ENCODE measurements around the gene GPC3. TPM values are rescaled to one million over a fixed set of nuclear protein-coding genes. Genes with fewer than 3 reads are reported as not detected.
A peak's percentile ranks its signal among the peaks of the same experiment; 100 is the strongest.

The GPC3 gene
- total and polyA plus RNA-seq, 2 of the 4 experiments (the other 2 are of a cell fraction), result not detected

DNA sequence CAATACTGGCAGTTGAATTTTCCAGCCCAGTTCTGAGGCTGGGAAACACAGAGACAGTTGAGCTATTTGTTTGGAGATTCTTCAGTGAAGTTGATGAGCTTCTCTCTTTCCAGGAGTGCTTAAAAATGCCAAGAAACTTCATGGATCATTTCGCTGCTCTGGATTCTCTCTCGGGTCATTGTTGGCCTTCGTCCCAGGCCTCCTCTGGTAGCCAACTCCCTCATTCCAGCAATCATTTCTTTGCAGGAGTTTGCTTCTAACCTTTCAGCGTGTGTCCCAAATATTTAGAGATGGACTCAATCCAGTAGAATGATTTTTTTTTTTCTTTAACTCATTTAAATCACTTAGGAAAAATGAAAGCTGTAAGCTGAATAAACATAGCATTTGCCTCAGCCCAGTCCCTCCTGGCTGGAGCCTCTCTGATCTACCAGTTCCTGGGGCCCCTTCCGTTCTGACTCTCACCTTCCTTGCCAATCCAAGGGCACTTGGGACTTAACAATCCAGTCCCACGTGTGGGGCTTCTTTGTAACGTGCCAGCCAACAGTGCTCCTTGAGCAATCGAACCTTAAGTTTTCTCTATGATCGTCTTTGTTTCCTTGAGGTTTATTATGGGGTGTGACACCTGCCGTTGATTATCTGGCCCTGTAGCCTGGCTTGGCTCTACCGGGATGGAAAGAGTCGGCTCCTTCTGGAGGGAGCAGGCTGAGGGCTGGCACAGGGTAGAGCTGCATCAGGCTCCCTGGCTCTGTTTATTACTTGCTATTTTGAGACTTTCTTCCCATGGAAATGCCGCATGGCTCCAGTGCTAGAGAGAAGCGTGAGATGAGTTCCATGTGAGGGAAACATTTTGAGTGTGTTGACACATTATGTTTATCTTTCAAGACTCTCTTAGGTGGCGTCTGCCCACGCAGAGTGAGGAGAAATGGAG lies 489.7 kb downstream of the GPC3 start:
- Histone ChIP-seq H4K8ac (ENCODE audit: low read depth in 2 of 2, low read length in 2 of 2) (no peak overlapping the region; a peak in 1 of 4 replicates), H3K14ac (replicated peaks; ENCODE audit: low read depth, low read length) (no peak overlapping the region), H2AK9ac (replicated peaks; ENCODE audit: low read depth, low read length, poor library complexity) (no peak overlapping the region), H3K23ac (ENCODE audit: low read depth, low read length) (no peak overlapping the region), H3K56ac (ENCODE audit: extremely low read depth, insufficient read depth, low read length) (no peak overlapping the region), H3K79me1 (ENCODE audit: low read depth in 1 of 2, low read length in 2 of 2) (no peaks in the 10 kb centered on the region), H2BK120ac (ENCODE audit: low read depth, low read length) (0 out of 2 replicates have a peak overlapping the region, but pooled peaks have one; percentile 15), H3K4me2 (ENCODE audit: low read depth, low read length) (peak overlapping the region; percentile 10; the same call in 1 of the 2 replicates), H2BK15ac (ENCODE audit: low read depth, low read length) (no peak overlapping the region), H3K4me3 (ENCODE audit: insufficient read depth, low read depth, low read length) (no peak overlapping the region), H3K27ac (ENCODE audit: insufficient read depth, low read length) (peak overlapping the region; percentile 78; the same call in 1 of the 2 replicates), H2AFZ (replicated peaks; ENCODE audit: low read length, poor library complexity) (no peak overlapping the region), H3K4me1 (ENCODE audit: control insufficient read depth, insufficient read depth, low read length) (peaks cover 4% of the 10 kb centered on the region; the same call in 1 of the 2 replicates), H3K36me3 (ENCODE audit: control insufficient read depth, insufficient read depth, low read length) (no peaks in the 10 kb centered on the region), H4K20me1 (ENCODE audit: insufficient read depth, low read length) (no peaks in the 10 kb centered on the region), H3K18ac (ENCODE audit: low read depth, low read length) (peak overlapping the region; percentile 1), H3K27me3 (ENCODE audit: control insufficient read depth, insufficient read depth, low read length) (no peaks in the 10 kb centered on the region; the same call in 1 of the 2 replicates), H3K4ac (ENCODE audit: low read depth, low read length) (peak overlapping the region; percentile 30; the same call in 1 of the 2 replicates), H2AK5ac (ENCODE audit: low read depth, low read length) (no peak overlapping the region), H2BK5ac (ENCODE audit: low read depth, low read length, poor library complexity, severe bottlenecking) (no peak overlapping the region), H3K9me3 (ENCODE audit: control insufficient read depth, insufficient read depth, low read length) (no peaks in the 10 kb centered on the region), H4K91ac (ENCODE audit: insufficient read depth, low read depth, low read length) (no peak overlapping the region), H3K9ac (ENCODE audit: low read depth, low read length) (no peak overlapping the region), H3K9me1 (ENCODE audit: insufficient read depth, low read length) (no peaks in the 10 kb centered on the region), H2BK20ac (ENCODE audit: low read depth, low read length) (no peak overlapping the region), H4K5ac (ENCODE audit: low read depth, low read length) (peak overlapping the region; percentile 2; the same call in 1 of the 2 replicates)
- peak; percentile 24 for ATAC-seq (ENCODE audit: low read depth)
- dilution Hi-C loops (cut with HindIII; ENCODE audit: low sequenced_read_pairs, unreplicated experiment), result no loop called here
- peak; percentile 26 for DNase-seq
- WGBS, 2 experiments (ENCODE audit: extremely low coverage in 2 of 2, insufficient read length in 1 of 2), result 70% methylated on average over 2 of the region's 16 CpGs; no CpG with 5 or more reads in 1 of the 2 experiments
- intact Hi-C loops (cut with micrococcal nuclease), result no loop called here
- BruUV-seq (replicated peaks), result no TSS peak
- in situ Hi-C loops (cut with MboI; ENCODE audit: low sequenced_read_pairs), result no loop called here
- ChIA-PET POLR2A (ENCODE audit: unreplicated experiment) (no interaction called here), CTCF (no interaction called here)
- TF ChIP-seq, protein P1, sequence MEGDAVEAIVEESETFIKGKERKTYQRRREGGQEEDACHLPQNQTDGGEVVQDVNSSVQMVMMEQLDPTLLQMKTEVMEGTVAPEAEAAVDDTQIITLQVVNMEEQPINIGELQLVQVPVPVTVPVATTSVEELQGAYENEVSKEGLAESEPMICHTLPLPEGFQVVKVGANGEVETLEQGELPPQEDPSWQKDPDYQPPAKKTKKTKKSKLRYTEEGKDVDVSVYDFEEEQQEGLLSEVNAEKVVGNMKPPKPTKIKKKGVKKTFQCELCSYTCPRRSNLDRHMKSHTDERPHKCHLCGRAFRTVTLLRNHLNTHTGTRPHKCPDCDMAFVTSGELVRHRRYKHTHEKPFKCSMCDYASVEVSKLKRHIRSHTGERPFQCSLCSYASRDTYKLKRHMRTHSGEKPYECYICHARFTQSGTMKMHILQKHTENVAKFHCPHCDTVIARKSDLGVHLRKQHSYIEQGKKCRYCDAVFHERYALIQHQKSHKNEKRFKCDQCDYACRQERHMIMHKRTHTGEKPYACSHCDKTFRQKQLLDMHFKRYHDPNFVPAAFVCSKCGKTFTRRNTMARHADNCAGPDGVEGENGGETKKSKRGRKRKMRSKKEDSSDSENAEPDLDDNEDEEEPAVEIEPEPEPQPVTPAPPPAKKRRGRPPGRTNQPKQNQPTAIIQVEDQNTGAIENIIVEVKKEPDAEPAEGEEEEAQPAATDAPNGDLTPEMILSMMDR (conservative IDR thresholded peaks at IDR 0.05; ENCODE audit: low read depth, low read length), result no peak
- no peak for TF ChIP-seq MXI1 (IDR thresholded peaks at IDR 0.05; ENCODE audit: borderline replicate concordance, low read depth, low read length)
- TF ChIP-seq MAZ (IDR thresholded peaks at IDR 0.05; ENCODE audit: borderline replicate concordance, low read depth, low read length), result no peak
- no peak for TF ChIP-seq CHD1 (IDR thresholded peaks at IDR 0.05; ENCODE audit: low read depth, low read length)
- TF ChIP-seq RCOR1 (IDR thresholded peaks at IDR 0.05; ENCODE audit: insufficient replicate concordance, low read length), result no peak
- no peak for TF ChIP-seq CEBPB (IDR thresholded peaks at IDR 0.05; ENCODE audit: low read depth, low read length)
- TF ChIP-seq NFE2L2 (IDR thresholded peaks at IDR 0.05; ENCODE audit: low read depth, low read length), result no peak
- TF ChIP-seq BHLHE40 (IDR thresholded peaks at IDR 0.05; ENCODE audit: low read depth, low read length), result no peak
- TF ChIP-seq RAD21 (IDR thresholded peaks at IDR 0.05; ENCODE audit: low read length), result no peak
- TF ChIP-seq POLR2A (IDR thresholded peaks at IDR 0.05; ENCODE audit: low read depth, low read length), result no peak
- TF ChIP-seq ELK1 (IDR thresholded peaks at IDR 0.05; ENCODE audit: borderline replicate concordance, low read depth, low read length), result no peak
- no peak for TF ChIP-seq USF2 (IDR thresholded peaks at IDR 0.05; ENCODE audit: low read depth, low read length)
- no peak for TF ChIP-seq SMC3 (IDR thresholded peaks at IDR 0.05; ENCODE audit: low read depth, low read length)
- no peak for TF ChIP-seq RFX5 (IDR thresholded peaks at IDR 0.05; ENCODE audit: low read depth, low read length)

Data from IMR-90 (cell line).